NCI-H1930 (cell line): Measurements from ENCODE around the gene GSTO2.
A peak's percentile ranks its signal among the peaks of the same experiment; 100 is the strongest.

Source experiments
- DNase-seq, 2 experiments: peaks; one replicate each; lab custom pipeline; 2025; lab: John Stamatoyannopoulos, UW

The GSTO2 gene

DNA sequence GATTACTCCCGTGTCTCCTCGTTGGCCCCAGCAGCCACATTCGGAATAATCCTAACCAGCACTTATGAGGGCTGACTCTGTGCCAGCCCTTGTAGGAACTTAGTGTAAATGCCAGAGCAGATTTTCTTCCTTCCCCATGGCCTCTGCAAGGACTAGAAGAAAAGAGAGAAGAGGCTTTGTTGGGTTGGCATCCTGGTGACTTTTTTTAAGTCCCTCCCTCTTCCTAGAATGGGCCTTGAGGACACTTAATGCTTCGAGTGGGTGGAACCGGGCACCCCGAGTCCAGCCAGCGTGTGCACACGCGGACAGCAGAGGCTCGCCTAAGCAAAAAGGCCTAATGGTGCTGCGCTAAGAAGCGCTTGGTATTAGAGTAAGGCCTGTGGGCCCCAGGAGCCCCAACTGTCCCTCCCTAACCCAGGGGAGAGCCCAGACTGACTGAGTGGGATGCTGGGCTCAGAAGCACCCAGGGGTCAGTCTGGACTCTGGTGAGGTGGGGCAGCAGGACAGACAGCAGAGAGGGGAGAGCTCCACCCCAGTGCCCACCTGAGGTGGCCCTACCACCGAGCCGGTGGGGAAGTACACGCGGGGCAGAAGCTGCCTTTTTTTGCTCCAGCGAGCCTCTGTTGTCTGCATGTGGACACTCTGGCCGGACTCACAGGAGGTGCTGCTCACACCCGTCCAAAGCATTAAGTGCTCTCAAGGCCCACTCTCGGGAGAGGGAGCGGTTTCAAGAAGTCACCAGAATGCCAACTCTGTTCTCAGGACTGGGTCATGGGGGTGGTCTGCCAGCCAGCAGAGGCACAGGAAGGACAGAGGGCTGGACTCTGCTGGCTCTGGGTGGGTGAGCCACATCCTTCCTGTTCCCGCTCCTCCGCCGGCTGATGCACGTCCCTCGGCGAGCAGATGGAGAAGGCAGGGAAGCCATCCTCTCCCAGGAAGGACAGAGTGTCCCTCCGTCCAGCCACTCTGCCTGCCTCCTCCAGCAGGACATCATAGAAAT lies 56.8 kb downstream of the GSTO2 start:
- DNase-seq = no peak

DNA sequence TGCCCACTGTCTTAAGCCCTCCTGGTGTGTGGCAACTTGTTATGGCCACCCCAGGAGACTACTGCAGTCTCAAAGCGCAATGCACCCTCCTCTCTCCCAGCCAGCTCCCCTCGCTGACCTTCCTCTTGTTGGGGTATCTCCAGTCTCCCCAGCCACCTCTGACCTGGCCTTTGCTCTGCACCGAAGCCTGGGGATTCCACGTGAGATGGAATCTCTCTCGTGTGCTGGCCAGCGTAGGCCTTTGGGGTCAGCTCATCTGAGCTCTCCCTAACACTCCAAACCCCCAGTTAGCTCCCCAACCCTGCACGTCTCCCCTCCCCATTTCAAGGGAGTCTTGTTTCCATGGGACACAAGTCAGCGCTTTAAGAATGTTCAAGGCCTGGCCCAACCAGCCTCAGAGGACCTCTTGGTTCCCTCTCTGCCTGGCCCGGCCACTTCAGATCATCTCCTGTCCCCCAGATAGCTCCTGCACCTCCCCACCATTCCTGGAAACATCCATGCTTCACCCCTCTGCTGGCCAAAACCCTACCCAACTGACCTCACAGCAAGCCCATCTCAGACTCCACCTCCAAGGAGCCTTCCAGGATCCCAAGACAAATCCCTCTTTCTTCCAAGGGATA lies 58.1 kb downstream of the GSTO2 start:
- no peak for DNase-seq

DNA sequence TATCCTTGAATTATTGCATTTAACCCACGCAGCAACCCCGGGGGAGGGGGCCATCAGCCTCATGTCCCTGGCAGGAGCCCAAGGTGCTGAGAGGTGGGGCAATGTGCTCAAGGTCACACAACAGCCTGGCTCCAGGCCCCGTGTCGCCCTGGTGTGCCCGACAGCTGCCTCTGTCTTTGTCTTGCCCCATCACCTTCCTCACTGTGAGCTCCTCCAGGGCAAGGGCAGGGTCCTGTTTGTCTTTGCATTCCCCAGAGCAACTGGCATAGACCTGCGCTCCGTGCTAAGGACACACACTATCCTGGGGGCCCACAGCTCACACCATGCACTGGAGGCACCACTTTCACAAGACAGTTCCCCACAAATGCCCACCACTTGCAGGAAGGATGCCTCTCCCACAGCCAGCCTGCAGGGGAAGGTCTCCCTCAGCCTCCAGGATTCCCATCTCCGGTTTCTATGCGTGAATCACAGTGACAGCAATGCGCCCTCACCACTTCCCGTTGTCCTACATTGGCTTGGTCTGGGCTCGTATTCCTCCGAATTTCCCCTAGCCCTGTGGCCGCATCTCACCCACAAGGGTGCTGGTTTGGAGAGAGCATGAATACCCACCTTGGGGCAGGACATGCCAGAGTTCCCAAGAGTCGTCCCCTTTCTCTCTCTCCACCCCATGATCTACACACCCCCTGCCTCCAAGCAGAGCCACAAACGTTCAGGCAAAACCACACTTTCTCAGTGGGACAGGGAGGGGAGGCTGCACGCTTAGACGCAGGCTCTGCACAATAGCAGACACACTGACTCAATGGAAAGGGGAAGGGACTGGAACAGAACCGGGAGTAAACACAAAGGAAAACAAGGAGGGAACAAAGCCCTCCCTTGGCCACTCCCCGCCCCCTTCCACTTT lies 59.0 kb downstream of the GSTO2 start:
- DNase-seq = no peak

DNA sequence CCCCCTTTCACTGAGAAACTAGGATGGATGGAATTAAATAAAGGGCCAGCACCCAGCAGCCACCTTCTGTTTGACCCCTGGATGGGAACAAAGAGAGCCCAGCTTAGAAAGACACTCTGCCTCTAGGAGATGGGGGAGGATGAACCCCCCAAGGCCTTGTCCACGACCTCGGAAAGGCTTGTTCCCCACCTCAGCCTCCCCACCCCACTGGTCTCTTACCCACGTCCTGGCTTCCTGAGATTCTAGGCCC lies 59.6 kb downstream of the GSTO2 start:
- no peak for DNase-seq

DNA sequence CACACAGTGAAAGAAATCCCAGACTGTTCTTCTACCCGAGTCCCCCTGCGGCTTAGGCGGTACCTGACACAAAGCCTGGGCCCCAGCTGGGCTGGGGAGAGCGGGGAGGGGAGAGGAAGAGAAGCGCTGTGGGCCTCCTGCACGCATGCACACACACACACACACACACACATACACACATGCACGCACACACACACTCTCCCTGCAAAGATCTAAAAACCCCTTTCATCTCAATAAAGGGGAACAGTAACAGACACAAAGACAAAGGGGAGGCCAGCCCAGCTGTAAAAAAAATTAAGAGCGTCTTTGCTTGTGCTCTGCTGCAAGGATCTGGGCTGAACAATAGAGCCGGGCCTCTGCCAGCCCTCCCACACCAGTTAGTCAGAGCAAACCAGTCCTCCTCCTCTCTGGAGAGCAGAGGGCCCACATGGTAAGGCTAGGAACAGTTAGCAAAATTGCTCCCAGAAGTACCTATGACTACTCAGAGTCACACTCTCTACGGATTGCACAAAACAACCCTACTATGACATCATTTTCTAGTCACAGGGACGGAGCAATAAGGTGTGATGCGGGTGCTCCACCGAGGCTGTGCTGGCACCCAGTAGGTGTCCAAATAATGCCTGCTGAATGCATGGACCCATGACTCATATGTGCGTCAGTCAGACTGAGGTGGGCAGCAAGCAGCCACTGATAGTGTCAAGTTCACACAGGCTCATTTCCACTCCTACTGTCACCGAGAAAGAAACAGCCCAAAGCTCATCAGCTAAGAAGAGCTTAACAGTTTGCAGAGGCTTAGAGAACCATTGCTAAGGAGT lies 60.1 kb downstream of the GSTO2 start:
- no peak for DNase-seq

DNA sequence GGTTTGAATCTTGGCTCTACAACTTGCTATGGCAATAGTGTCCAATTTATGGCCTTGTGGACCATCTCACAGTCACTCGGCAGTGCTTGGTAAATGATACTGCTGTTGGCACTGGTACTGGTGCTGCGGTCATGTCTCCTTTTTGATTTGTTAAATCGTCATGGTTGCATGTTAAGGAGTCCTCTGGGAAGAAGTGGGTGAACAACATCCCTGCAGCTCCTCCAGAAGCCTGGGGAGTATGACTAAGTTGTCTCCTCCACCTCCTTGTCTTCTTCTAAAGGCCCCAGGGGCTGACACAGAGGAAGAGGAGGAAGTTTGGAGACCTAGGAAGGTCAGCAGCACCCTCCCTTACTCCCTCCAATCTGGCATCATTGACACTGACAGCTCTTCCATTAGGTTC lies 60.8 kb downstream of the GSTO2 start:
- DNase-seq = no peak

DNA sequence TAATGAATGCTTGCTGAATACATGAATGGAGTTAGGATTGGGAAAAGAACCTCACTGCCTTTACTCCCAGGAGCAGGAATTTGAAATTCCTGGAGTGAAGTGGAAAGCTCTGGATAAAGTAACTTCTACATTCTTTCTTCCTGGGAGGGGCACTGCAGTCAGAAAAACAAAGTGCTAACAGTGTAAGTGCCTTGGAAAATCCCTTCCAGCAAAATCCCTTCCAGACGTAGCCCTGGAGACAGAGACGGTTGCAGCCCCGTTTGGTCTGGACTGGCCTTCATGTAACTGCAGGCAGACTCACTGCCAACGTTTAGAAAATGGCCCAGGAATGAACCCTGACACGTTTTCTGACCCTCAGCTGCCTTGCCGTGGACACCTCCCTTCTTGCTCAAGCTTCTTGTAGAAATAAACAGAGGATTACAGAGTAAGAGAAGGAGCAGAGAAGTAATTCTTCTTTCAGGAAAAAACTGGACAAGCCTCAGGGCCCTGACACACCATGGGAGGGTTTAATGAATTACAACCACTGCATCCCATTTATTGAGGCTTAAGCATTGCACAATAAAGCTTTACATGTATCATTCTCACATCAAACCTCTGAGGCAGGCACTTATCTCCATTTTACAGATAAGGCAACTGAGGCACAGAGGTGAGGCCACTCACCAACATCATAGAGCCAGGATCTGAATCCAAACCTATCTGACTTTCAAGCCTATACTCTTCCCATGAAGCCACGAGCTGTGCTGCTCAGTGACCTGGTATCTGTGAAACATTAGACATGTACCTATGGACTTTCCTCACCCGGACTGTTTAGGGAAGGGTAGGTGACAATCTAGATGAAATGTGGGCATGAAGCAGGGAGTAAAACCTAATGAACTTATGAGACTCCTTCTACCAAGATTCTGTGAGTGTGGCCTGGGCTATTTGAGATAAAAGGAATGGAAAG lies 61.5 kb downstream of the GSTO2 start:
- no peak for DNase-seq

DNA sequence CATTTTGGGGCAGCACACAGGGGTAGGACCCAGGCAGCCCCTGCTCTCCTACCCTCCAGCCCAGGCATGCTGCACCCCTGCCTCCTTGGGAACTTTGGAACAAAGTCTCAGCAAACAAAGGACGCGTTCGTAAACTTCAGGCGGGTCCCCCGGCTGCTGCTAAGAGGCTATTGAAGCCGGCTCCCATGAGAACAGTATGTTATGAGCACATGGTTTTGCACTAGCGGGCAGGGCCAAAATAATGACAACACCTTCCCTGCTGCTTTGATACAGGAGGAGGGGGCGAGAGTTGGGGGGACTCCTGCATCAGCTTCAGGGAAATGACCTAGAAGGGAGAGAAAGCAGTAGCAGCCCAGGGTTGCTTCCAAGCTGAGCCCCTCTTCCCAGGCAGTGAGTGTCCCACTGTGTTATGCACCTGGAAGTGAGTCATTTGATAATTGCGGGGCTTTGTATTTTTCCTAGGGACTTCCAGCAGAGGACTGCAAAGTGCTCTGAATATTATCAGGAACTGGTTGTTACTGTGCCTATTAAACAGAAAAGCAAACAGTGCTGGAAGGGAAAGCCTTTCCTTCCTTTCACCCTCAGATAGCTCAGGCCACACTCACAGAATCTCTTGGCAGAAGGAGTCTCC lies 62.3 kb downstream of the GSTO2 start:
- peak; percentile 6 to 36 for DNase-seq

DNA sequence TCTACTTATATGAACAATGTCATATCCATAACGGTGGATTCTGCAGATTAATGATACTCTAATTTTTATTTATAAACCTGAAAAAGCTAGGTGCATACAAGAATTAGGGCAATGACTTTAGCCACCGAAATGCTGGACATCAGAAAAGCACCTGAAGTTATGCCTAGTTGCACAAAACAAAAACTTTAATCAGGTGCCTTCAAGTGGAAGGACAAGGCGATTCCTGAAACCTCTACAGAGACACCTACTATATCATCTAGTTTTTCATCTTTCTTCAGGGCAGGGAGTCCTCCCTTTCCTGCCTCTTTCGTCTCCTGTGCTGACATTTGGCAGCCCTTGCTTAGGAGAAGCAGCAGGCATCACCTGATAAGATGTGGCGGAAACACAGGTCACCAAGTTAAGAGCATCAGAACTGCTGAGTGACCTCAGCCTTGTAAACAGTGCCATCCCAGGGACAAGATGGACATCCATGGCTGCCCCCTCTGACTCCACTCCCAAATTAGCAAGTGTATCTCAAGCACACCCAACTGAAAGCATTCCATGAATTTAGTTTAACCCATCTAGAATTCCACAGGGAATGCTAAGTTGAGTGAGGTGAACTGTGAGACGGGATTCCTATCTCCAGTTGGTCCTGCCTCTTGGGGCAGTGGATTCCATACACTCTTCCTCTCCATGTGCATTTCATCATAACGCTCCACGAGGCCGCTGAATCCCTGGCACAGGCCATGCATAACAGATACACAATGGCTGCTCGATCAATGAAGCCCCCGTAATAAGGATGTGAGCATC lies 63.5 kb downstream of the GSTO2 start:
- no peak for DNase-seq

DNA sequence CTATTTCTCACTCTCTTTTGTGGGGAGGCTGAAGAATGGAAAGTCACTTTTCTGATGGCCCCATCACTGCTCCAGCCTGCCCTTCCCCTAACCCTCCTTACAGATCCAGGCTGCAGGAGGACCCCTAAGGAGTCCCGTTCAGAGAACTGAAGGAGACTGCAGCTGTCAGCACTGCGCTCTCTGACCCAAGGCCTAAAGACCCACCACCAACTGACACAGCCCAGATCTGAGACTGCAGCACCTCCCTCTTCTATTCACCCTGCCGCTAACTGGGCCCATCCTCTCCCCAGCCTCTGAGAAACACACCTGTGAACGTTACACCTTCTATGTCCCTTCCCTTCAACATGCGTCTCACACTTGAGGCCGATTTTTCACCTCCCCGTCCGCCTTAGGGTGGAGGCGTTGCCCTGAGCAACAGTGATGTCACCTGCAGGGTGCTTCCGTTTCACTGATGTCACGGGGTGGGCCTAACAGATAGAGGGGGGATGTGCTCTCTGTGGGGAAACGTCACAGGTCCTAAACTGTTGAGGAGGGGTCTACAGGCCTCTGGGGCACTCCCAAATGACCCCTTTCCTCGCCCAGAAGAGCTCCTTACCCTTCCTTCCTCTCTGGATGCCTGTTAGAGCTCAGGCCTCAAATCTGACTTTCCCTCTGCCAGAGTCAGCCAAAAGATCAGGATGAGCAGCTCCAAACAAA lies 64.2 kb downstream of the GSTO2 start:
- no peak for DNase-seq

DNA sequence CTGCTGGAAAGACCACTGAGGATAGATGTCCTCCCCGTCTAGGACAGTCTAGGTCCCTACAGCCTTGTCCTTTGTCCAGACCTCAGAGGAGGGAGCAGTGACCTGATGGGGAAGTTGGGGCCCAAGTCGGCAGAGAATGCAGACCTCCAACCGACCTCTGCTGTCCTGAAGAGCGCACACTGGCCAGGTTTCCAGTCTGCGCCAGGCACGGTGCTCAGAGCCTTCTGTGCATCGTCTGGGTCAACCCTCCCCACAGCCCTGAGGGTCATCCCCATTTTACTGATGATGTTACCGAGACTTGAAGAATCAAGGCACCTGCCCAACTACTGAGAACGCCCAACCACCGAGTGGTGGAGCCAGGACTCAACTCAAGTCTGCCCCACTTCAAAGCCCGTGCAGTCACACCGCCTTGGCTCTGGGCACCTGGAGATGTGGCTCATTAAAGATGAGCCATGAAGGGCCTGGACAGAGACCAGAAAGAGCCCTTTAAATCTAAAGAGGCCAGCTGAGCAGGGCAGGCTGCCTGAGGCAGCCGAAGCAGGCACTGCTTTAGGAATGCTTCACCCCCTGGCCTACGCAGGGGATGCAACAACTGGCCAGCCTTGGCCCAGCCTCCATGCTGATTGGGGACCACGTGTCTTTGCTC lies 64.9 kb downstream of the GSTO2 start:
- DNase-seq = no peak

DNA sequence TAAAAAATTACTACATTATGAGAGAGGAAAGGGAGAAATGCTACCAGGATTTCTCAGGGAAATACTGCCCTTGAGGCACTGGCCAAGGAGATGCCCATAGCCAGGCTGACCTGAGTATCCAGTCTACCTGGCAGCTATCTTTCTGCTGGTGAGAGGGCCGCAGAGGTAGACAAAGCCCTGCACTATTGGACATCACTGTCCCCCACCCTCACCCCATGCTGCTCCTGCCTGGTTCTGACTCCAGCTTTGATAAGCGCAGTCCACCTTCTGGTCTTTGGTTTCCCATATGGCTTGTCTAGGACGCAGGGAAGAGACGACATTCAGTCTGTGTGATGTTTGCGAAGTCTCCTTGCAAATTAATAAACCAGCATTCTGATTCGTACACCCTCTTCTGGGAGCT lies 65.6 kb downstream of the GSTO2 start:
- no peak for DNase-seq

DNA sequence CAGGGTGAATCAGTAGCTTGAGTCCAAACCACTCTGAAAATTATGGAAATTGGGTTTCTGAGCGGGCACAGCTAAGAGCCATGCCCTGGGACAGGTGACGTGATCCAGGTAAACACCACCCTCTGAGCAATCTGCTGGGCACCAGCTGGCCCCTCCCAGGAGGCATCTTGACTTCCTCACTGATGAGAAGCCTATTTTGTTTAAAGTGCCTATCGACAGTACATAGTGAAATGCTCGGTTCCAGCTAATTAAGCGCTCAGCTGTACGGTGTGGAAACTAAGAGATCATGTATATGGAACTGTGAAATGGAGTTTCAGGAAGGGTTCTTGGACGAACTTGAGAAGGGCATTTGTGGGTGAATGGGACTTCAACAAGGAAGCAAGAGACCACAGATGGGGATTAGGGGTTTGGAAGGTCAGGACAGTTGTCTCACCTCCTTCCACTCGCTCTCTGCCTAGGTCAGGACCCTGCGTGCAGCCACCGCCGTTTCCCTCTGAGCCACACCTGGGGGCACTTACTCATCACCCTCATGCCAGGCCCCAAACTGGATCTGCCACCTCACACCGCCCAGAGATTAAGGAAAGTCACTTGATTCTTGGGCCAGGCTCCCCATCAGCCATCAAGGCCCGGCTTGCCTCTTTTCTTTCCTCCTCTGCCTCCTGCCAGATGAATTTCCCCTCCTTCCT lies 66.1 kb downstream of the GSTO2 start:
- no peak for DNase-seq

DNA sequence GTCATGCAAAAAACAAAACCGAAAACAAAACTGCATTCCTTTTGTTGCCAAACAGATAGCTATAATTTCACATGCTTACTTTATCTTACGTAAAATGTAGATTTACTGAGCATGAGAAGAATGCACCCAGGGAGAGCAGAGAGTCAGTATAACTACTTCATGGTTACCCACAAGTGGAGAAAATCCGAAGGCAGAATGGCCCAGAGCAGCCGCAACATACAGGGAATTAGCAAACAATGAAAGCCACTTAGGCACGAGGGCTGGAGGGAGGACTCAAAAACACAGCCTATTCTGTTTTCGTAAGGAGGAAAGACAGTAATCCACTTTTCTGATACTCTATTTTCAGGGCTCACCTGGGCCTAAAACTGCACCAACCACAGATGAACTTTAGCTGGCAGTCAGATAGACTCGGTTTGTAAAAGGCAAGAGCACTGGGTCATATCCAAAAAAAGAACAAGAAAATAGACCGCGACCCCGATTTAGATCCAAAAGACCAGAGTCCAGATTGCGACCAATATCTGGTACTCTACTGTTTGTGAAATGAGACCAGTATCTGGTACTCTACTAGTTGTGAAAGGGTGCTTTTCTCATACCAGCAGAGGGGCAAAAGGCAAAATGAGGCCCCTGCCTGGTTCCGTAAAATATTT lies 68.0 kb downstream of the GSTO2 start:
- DNase-seq = no peak

DNA sequence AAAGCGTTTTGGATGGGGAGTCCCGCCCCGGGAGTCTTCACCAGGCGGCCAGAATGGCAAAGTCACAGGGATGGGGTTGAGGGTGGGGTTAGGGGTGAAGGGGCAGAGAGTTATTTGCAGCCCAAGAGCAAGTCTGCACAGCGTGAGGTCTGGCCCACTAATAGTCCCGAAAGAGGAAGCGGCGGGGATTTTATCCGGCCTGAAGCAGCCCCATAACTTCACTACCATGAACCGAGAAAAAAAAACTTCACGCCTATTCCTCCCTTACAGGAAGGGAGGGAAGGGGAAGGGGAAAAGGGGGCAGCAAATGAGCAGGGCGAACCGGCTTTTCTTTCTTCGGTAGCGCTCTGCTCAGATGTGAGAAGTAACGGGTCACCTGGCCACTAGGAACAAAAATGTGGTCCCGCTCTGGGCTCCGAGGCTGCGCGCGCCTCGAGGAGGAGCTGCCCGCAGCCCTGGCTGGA lies 68.6 kb downstream of the GSTO2 start:
- DNase-seq = no peak

DNA sequence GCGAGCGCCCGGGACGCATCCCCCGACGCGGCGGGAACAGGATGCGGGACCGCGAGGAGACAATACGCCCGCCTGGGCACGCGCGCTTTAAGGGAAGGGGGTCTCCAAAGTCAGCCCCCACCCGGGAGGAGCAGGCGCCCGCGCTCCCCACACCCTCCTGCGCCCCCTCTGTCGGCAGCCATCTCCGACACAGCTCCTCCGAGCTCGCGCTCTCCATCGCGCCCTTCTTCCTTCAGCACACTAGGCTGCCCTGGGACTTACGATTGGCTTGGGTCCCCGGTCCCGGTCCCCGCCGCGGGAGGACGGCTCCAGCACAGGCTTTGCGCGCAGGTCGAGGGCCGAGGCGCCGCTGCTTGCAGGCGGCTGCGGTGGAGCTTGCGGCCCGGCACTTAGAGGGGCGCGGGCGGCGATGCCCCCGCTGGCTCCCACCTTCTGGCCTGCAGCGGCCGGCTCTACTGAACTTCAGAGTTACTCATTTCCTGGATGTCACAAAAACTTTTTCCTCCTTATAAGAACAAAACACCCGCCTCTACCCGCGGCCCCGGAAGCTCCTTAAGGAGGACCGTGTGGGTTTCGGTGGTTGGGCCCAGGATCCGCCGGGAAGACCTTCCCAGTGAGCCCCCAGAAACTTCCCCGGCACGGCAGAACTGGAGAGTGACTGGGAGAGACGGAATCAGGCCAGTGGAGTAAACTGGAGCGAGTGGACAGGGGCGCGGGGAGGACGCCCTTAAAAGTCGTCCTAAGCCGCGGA lies 69.2 kb downstream of the GSTO2 start, which contains the start of gene ITPRIP:
Gene ITPRIP, minus strand, starts transcription at position 481 of the 751 bp plus-strand sequence. CDS start 22,414 bp downstream, outside the sequence.
- peak in 1 of 2 experiments; percentile 22 for DNase-seq
